HG03097 (cell line): Measurements from ENCODE around the gene CARMIL1.
A peak's percentile ranks its signal among the peaks of the same experiment; 100 is the strongest.

Experiments used
- ATAC-seq: cut with Tn5 transposase; IDR thresholded peaks from one replicate; pipeline ENCODE4 v1.9.1; 2021; ENCODE audit not compliant: unreplicated experiment, low FRiP score

The CARMIL1 gene

GRCh38 chr6:25332165-25332564 is 53.0 kb downstream of the CARMIL1 start:
- ATAC-seq: no peak

DNA sequence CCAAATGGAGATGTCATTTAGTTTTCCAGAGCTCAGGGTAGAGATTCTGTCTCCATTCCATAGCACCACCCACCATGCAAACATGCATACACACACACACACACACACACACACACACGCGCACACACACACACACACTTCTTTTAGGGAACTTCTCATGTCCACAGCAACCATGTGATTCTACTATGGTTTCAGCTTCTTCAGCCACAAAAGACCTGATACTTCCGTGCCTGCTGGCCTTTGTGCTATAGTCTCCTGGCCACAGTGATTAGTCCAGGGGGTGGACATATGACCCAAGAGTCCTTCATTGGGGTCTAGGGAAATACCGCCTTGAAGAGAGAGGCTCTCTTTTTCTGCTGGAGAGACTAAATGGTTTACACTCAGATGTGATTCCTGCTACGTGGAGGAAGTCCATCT is 53.5 kb downstream of the CARMIL1 start:
- ATAC-seq: no peak

GRCh38 chr6:25333471-25333870 is 54.3 kb downstream of the CARMIL1 start:
- ATAC-seq: no peak

DNA sequence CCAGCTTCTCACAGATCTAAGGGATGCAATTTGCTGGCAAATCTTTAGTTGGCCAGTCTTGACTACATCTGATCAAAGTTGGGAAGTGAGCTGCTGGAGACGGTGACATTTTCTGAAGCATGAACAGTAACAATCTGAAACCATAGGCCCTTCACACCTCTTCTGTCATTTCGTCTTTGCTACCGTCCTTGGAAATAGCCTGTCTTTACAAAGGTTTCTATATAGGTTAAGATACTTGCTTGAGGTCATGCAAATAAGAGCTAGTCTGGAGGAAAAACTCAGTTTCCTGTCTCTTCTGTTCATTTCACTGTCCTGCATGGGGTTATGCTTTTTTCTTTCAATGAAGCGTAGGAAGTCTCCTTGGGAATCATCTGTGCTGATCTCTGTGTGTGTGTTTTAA is 55.6 kb downstream of the CARMIL1 start:
- ATAC-seq: peak; percentile 36

GRCh38 chr6:25336996-25337395 is 57.8 kb downstream of the CARMIL1 start:
- no peak for ATAC-seq

DNA sequence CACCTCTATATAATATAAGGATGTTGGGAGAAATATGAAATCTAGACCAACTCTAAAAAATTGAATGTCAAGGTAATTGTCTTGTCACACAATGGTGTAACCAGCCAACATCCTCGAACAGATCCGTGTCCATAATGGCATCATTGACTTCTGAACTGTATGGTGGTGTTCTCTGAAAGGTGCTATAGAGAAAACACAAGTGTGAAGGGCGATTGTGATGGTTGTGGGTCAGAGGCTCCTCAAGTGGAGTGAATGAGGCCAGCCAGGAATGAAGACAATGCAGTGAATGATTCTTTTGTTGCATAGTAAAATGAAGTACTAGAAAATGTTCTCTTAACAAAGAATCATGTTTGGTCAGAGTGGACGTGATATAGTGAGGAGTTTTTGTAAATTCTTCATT is 58.3 kb downstream of the CARMIL1 start:
- no peak for ATAC-seq

DNA sequence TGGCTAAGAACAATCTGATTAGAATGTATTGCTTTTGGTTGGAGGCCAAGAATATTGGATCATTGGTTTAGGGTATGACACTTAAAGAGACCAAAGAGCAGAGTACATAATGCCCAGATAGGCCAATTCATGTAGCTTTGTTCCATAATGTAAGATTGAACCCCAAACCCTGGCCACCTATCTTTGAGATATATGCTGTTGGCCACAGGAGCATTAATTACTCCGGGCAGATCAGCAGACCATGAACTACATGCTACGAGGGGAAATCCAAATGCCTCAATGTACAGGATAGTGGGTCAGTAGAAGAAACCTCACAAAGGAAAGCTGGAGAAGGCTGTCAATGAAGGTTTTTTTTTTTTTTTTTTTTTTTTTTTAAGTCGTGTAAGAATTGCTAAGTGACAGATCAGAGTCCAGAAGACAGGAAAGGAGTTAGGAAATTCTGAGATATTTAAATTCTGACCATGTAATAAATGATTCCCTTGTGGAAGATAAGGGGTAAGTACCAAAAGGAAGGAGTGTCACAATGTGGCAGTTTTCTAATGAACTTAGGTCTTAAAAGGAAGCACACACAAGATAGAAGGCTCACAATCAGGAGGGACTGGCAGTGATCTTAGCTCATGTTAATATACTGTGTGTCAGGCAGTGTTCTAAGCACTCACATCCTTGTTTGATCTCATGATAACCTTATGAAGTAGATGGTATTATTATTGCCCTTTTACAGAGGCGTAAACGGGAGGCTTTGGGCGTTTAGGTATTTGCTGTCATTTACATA is 61.4 kb downstream of the CARMIL1 start:
- no peak for ATAC-seq

GRCh38 chr6:25341203-25341552 is 62.0 kb downstream of the CARMIL1 start:
- no peak for ATAC-seq

GRCh38 chr6:25341923-25342619 is 62.9 kb downstream of the CARMIL1 start:
- no peak for ATAC-seq

- no peak for ATAC-seq
Observed at GRCh38 chr6:25342802-25343201, 63.6 kb downstream of the CARMIL1 start.

DNA sequence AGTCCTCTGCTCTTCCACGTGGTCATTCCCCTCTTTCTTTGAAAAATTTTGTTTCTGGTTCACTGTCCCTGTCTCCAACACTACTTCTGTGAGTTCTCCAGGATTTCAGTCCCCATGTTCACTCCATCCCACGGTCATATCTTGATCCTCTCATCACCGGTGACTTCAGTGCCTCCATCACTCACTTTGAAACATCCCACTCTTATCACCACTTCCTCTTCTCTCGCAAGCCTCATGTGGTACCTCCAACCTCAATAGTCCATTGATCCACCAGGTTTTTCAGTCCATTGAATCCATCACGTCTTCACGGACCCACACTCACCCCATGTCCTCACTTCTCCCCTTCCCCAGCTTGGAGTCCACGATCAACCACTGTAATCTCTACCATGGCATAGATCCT is 64.8 kb downstream of the CARMIL1 start:
- no peak for ATAC-seq

- no peak for ATAC-seq
Observed at GRCh38 chr6:25344827-25345226, 65.7 kb downstream of the CARMIL1 start.

DNA sequence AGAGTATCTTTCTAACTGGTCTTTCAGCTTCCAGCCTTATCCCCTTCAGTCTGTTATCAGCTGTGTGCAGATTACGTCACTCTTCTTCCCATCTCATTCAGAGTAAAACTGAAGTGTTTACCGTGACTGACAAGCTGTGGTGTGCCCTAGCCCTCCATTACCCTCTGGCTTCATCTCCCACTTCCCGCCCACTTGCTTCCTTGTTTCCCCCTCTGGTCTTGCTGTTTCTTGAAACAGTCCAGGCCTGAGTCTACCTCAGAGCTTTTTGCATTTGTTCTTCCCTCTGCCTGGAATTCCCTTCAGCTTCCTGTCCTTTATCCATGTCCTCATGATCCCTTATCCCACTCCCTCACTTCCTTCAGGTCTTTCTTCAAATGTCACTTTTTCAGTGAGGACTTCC is 66.9 kb downstream of the CARMIL1 start:
- no peak for ATAC-seq

- no peak for ATAC-seq
Observed at GRCh38 chr6:25350573-25350972, 71.4 kb downstream of the CARMIL1 start.

DNA sequence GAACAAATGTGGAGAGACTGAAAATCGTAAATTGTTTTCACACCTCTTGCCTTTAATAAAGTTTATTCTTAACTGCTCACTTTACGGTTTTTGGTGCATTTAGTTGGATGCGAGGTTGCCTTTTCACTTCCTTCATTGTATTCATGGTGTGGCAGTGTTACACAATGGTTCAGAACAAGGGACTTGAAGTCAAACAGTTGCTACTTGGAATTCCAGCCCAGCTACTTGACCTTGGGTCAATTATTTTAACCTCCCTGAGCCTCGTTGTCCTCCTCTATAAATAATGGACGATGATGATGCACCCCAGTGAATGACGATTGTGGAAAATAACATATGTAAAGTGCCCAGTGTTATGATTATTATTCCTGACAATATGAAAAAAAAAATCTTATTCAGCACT is 72.3 kb downstream of the CARMIL1 start:
- ATAC-seq: no peak

DNA sequence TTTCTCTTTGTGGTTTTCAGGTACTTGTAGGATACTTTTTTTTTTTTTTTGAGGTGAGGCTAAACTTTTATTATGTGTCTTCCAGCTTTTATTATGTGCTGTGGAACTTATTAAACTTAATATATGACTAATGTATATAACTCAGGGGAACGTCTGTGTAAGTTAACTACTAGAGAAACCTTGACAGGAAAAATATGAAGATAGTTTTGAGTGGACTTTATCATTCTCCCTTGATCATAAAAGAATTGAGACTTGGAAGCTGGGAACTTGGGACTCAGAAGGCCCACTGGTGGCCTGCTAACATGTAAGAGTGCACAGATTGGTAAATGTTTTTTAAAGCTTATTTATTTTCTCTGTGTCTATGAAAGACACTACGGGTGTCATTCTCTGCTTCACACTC is 73.1 kb downstream of the CARMIL1 start:
- ATAC-seq: no peak

GRCh38 chr6:25354078-25354932 is 75.1 kb downstream of the CARMIL1 start:
- ATAC-seq: no peak

- ATAC-seq: no peak
Observed at GRCh38 chr6:25359191-25359861, 80.2 kb downstream of the CARMIL1 start.

- ATAC-seq: no peak
Observed at GRCh38 chr6:25359891-25360290, 80.7 kb downstream of the CARMIL1 start.

DNA sequence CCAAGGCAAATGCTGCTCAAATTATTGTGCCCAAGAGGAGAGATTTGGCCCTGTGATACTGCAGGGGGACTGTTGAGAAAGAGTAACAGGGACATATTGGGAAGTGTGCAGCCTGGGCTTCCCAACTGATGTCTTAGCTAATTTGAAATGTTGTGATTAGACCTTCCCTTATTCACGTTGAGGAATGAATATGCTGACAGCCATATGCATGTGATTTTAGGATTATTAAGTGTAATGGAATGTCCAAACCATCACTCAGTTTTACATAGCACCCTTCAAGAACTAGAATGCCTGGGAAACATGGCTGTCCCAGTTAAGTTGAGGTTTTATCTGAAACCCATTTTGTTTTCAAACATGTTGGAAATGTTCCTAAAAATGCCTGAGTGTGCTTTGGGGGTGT is 81.4 kb downstream of the CARMIL1 start:
- ATAC-seq: no peak

DNA sequence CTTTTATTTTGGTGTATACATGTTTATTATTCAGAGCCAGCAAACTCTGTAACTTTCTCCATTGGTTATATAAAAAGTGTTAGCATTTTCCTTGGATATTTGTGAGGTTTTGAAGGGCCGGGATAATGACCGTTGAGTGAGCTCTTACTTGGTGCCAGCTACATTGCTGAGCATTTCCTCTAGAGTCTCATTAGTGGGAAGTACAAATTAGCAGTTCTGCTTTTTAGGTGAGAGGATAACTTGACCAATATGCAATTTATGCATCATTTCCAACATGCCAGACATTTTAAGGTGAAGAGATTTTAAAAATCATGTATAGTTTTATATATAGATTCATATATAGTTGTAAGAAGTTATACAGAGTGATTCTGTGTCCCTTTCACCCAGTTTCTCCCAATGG is 84.3 kb downstream of the CARMIL1 start:
- ATAC-seq: no peak
